HG03460 (cell line): ENCODE results near the gene KCNH1.
"Not testable (repeated sequence)": the region's sequence is repeated elsewhere in the genome, so short reads cannot be mapped to it uniquely, and the experiment has no call there.

Source experiments
- ATAC-seq: cut with Tn5 transposase; IDR thresholded peaks from one replicate; pipeline ENCODE4 v1.9.1; 2021; ENCODE audit not compliant: unreplicated experiment

KCNH1 gene

GRCh38 chr1:211011128-211011527 is 122.8 kb downstream of the KCNH1 start:
- ATAC-seq, result not testable (repeated sequence)

- no peak for ATAC-seq
Measured at GRCh38 chr1:211009944-211010343, 124.0 kb downstream of the KCNH1 start.

- ATAC-seq, result no peak
Measured at GRCh38 chr1:211007830-211008229, 126.1 kb downstream of the KCNH1 start.

GRCh38 chr1:210995931-210996330 is 138.0 kb downstream of the KCNH1 start:
- not testable (repeated sequence) for ATAC-seq

GRCh38 chr1:210992837-210993236 is 141.1 kb downstream of the KCNH1 start:
- ATAC-seq, result no peak

GRCh38 chr1:210989905-210990304 is 144.0 kb downstream of the KCNH1 start:
- ATAC-seq, result no peak

- no peak for ATAC-seq
Measured at GRCh38 chr1:210981490-210981889, 152.5 kb downstream of the KCNH1 start.

GRCh38 chr1:210980082-210980481 is 153.9 kb downstream of the KCNH1 start:
- ATAC-seq, result no peak

DNA sequence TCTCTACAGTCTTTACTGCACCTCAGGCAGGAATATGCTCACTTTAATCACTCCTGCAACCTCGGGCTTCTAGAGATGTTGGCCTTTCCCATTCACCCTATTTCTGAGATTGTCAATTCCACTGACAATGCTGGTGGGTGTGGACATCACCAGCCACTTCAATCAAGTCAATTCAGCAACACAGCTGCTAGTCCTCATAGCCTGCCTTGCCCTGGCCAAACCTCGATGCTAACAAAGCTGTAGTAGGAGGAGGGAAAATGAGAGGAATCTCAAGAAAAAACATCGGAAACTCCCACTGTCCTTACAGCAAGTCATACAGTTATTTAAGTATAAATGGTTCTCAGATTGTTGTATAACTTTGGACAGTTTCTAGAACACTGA is 155.0 kb downstream of the KCNH1 start:
- ATAC-seq, result no peak

- ATAC-seq, result peak; percentile 77
Measured at GRCh38 chr1:210978316-210978973, 155.5 kb downstream of the KCNH1 start.

- ATAC-seq, result no peak
Measured at GRCh38 chr1:210951279-210951678, 182.7 kb downstream of the KCNH1 start.

GRCh38 chr1:210949940-210950546 is 183.9 kb downstream of the KCNH1 start:
- ATAC-seq, result peak; percentile 87

DNA sequence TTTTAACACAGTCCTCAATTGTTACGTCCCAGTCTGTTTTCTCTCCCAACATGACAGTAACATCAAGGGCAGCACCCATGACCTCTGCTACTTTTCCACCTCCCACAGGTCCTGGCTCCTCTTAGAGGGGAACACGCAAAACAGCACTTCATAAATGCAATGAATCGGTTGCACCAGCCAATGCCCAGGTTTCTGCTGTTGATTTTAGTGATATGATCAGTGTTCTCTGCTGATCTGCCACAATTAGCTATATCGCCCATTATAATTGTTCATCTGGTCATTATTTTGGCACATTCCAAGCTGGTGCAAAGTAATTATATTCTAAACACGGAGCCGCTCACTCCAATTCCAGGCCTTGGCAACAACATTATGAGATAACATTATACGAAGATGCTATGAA is 184.5 kb downstream of the KCNH1 start:
- no peak for ATAC-seq

GRCh38 chr1:210949039-210949438 is 184.9 kb downstream of the KCNH1 start:
- no peak for ATAC-seq

GRCh38 chr1:210944252-210944651 is 189.7 kb downstream of the KCNH1 start:
- no peak for ATAC-seq

- ATAC-seq, result no peak
Measured at GRCh38 chr1:210942513-210942912, 191.4 kb downstream of the KCNH1 start.

GRCh38 chr1:210940081-210940617 is 193.8 kb downstream of the KCNH1 start:
- ATAC-seq, result no peak

- ATAC-seq, result no peak
Measured at GRCh38 chr1:210938416-210938925, 195.5 kb downstream of the KCNH1 start.

DNA sequence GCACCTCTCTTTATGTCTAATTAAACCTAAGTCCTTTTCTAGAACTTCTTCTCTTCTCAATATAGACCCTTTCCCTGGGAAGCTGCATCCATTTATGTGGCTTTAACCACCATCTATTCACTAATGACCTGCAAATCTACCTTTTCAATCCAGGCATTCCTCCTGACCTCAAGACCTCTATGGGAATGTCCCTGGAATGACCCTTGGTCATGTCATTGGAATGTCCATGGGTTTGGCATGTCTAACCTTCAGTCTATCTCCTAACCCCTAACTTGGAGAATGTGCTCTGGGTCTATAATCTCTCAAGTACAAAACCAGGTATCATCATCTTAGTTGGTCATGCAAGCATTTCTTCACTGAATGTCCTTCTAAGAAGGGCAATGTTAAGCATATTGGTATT is 196.1 kb downstream of the KCNH1 start:
- ATAC-seq, result no peak

DNA sequence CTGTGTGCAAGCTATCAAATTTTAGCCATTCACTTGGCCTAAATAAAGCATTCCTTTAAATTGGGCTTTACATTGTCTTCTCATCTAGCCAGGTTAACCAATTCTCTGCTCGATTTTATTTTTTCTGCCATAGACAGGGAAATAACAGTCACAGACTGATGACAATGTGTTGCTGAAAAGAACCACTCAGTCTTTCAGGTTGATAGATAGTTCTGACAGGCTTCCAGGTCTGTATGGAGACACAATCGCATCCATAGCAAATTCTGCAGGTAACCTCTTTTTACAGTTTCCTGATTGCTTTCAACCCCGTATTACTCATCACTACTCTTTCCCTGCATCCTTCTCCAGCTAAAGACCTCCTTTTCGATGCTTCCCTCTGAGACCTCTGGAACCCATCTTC is 198.0 kb downstream of the KCNH1 start:
- no peak for ATAC-seq

GRCh38 chr1:210932104-210932503 is 201.8 kb downstream of the KCNH1 start:
- ATAC-seq, result no peak

GRCh38 chr1:210922666-210923065 is 211.3 kb downstream of the KCNH1 start:
- ATAC-seq, result no peak
